Measurements from ENCODE around the gene ATP12A. TPM values are rescaled to one million over a fixed set of nuclear protein-coding genes. Genes with fewer than 3 reads are reported as not detected.

Gene ATP12A
- total RNA-seq, 4 donors from 2014 or later: not detected

- no peak for TF ChIP-seq CTCF (IDR thresholded peaks at IDR 0.05; ENCODE audit: low read depth)
These were observed 38.2 kb downstream of the ATP12A start for GRCh38 chr13:24718192-24718965.

- no peak for TF ChIP-seq CTCF (IDR thresholded peaks at IDR 0.05; ENCODE audit: low read depth)
These were observed 38.9 kb downstream of the ATP12A start for GRCh38 chr13:24719139-24719538.

- TF ChIP-seq CTCF (IDR thresholded peaks at IDR 0.05; ENCODE audit: low read depth): no peak
These were observed 43.0 kb downstream of the ATP12A start for GRCh38 chr13:24723206-24723605.

GRCh38 chr13:24724714-24725113 is 44.5 kb downstream of the ATP12A start:
- TF ChIP-seq CTCF (IDR thresholded peaks at IDR 0.05; ENCODE audit: low read depth): no peak

GRCh38 chr13:24725379-24725778 is 45.2 kb downstream of the ATP12A start:
- TF ChIP-seq CTCF (IDR thresholded peaks at IDR 0.05; ENCODE audit: low read depth): no peak

GRCh38 chr13:24727731-24728601 is 47.8 kb downstream of the ATP12A start:
- TF ChIP-seq CTCF (IDR thresholded peaks at IDR 0.05; ENCODE audit: low read depth): no peak

GRCh38 chr13:24734950-24735349 is 54.7 kb downstream of the ATP12A start:
- no peak for TF ChIP-seq CTCF (IDR thresholded peaks at IDR 0.05; ENCODE audit: low read depth)

All from subcutaneous adipose tissue (tissue), 4 donors.